Ovary (tissue), 9 donors: Measurements from ENCODE around the gene BAG3. TPM values are rescaled to one million over a fixed set of nuclear protein-coding genes. Genes with fewer than 3 reads are reported as not detected.
A peak's percentile ranks its signal among the peaks of the same experiment; 100 is the strongest.

Experiments used
- DNase-seq, 5 donors: peaks; one replicate each; pipeline ENCODE4 v3.0.0-alpha.2; 2019 to 2020
- H3K27ac ChIP-seq, 2 donors: fragments of 200-600 bp; one replicate each; pipeline versions ENCODE4 v1.5.1 to v1.8.0; 2019 to 2022
- H3K27me3 ChIP-seq: fragments of 200-600 bp; one replicate; pipeline ENCODE4 v1.8.0; 2022
- H3K36me3 ChIP-seq: fragments of 200-600 bp; sonication (generic); one replicate; pipeline ENCODE4 v1.5.1; 2019
- H3K4me1 ChIP-seq: one replicate; pipeline ENCODE4 v1.8.1; 2013; ENCODE audit warnings: mild to moderate bottlenecking, moderate library complexity; ENCODE audit not compliant: insufficient read depth
- H3K4me3 ChIP-seq: fragments of 200-600 bp; sonication (generic); one replicate; pipeline ENCODE4 v1.5.1; 2017
- H3K9me3 ChIP-seq, 2 donors: fragments of 200-600 bp in 1 of 2; sonication (generic) in 1 of 2; one replicate each; pipeline versions ENCODE4 v1.5.1 to v1.8.1; 2013 to 2019; ENCODE audit warnings: mild to moderate bottlenecking in 1 of 2, moderate library complexity in 1 of 2
- CTCF ChIP-seq, 3 donors: fragments of 450-650 bp in 2 of 3; fragments of 200-600 bp in 1 of 3; IDR thresholded peaks; one replicate each; pipeline versions ENCODE4 v1.5.1 to v1.8.0; 2016 to 2022; ENCODE audit warnings: antibody characterized with exemption in 3 of 3, mild to moderate bottlenecking in 1 of 3
- EP300 ChIP-seq: sonication (generic); formaldehyde crosslinking; IDR thresholded peaks from one replicate; pipeline ENCODE4 v1.6.1; 2017; ENCODE audit warnings: antibody characterized with exemption
- POLR2A ChIP-seq: fragments of 450-650 bp; IDR thresholded peaks from one replicate; pipeline ENCODE4 v1.6.1; 2017; ENCODE audit warnings: antibody characterized with exemption, mild to moderate bottlenecking, moderate library complexity
- WGBS, 3 donors: extraction: QIAGEN DNeasy Blood & Tissue Kit in 1 of 3; methylation state at CpG; one replicate each; pipeline versions ENCODE4 v1.1.5 to v1.1.7; 2013 to 2017; 5-methylcytosine and 5-hydroxymethylcytosine counted together
- intact Hi-C, 4 donors: fragments of 100-400 bp; cut with DNase I; formaldehyde crosslinking; loops; one replicate each; pipeline versions ENCODE4 v1.11.0 to v1.15.1; 2022 to 2023
- polyA plus RNA-seq, 2 donors: library from polyadenylated mRNA; stranded (reverse); fragments of 200-250 nt in 1 of 2; fragments of 350-450 nt in 1 of 2; fragmentation: Illumina TruSeq in 1 of 2; extraction: RNeasy Lipid Tissue Mini Kit (QIAGEN cat#74804) in 1 of 2; gene quantifications; one replicate each; pipeline ENCODE4 v1.2.3, GENCODE V29; 2013 to 2014
- total RNA-seq, 7 donors: library from RNA; depleted of rRNA in 2 of 7; stranded (reverse); fragments of >200 nt in 2 of 7; fragmentation: NEBNext Ultra II Directional in 3 of 7; extraction: Animal tissue kit (Norgen Biotek cat#: 25700) in 3 of 7; gene quantifications; one replicate each; pipeline versions ENCODE4 v1.1.0 to v1.2.4, GENCODE V29; 2016 to 2023
- donor health status: DM: no; HTN: no; CAD: no; lungs with moderate emphysema.
- donor health status: DM: no; HTN: no; CAD: no.
- donor health status: Bipolar disorder and iron deficiency.
- donor health status: DM: yes; HTN: yes; CAD: no.
- donor health status: DM: no; HTN: no; CAD: no.
- donor health status: DM: yes; HTN: yes; CAD: no.

Gene BAG3
- total and polyA plus RNA-seq, 9 donors: 13.7 to 33.5 (median 26.9) TPM

- Histone ChIP-seq H3K9me3 (no peaks in the 10 kb centered on the region), H3K27ac (no peak overlapping the region), H3K4me1 (peaks cover 3% of the 10 kb centered on the region), H3K27me3 (no peaks in the 10 kb centered on the region), H3K4me3 (no peak overlapping the region), H3K36me3 (no peaks in the 10 kb centered on the region)
- intact Hi-C loops: no loop called here
- TF ChIP-seq POLR2A: no peak
- no peak for TF ChIP-seq CTCF (IDR thresholded peaks at IDR 0.05)
- TF ChIP-seq EP300: no peak
- no peak for DNase-seq
- WGBS, 3 donors: 78 to 90% (median 79%) methylated on average over 3 of the region's 3 CpGs
These were observed 72.4 kb downstream of the BAG3 start for GRCh38 chr10:119723624-119724023.

DNA sequence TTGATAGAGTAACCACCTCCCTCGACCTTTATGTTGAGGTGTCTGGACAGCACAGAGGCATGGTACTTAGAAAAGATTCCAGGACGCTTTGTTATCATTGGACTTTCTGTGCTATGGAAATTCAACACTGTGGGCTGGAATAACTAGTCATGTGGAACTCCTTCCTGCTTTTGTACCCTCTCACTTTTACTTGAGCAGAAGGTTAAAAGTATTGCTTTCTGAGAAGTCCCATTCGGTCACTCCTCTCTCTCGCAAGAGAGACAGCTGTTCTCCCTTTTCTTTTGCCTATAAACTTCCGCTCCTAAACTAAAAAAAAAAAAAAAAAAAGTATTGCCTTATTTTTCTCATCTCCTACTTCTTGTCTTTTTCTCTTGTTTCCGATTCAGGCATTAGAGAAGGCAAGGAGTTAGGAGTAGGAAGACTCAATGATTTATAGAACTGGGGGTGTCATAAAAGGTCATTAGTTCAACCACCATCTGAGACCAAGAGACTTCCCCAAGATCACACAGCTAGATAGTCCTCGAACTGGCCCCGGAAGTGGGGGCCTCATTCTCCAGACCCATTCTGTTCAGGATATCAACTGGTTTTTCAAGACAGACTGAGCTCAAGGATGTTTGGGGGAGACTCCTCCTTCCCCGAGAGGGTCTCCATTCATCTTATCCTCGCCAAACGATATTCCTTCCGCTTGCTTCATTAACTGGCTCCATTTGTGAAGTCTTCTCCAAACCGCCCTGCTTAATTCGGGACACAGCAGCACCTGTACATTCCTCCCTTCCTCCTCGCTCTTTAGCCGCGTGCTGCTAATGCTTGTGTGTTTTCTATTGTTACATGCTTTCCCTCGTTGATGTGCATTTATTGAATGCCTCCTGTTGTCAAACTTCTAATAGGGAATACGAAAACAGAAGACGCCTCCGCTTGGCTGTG, 73.7 kb downstream of the BAG3 start:
- H3K27ac ChIP-seq: peak overlapping the region; percentile 70 to 88
- 5 to 11% (median 5%) methylated on average over 21 of the region's 21 CpGs for WGBS, 3 donors
- peaks cover 3% of the 10 kb centered on the region for H3K4me1 ChIP-seq
- no peaks in the 10 kb centered on the region for H3K36me3 ChIP-seq
- intact Hi-C loops: no loop called here
- H3K27me3 ChIP-seq: no peaks in the 10 kb centered on the region
- H3K4me3 ChIP-seq: peak overlapping the region; percentile 95
- TF ChIP-seq POLR2A (no peak), EP300 (no peak), CTCF (IDR thresholded peaks at IDR 0.05) (no peak)
- H3K9me3 ChIP-seq: no peaks in the 10 kb centered on the region
- DNase-seq: peak in 3 of 5 donors; percentile 10 to 32 (median 23)

DNA sequence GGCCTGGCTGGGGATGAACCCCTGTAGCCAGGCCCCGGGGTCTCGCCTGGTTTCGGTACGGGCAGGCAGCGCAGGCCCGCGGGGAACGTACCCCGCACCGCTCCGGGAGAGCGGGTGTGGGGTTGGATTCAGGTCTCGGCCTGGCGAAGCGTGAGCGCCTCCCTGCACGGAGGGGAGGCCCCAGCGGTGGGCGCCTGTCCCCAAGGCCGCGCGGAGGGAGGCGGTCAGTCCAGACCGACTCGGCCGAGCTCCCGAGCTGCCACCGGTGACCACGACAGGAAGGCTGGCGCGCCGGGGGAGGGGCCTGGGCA, 74.3 kb downstream of the BAG3 start:
- peak overlapping the region; percentile 95 for H3K4me3 ChIP-seq
- peaks cover 3% of the 10 kb centered on the region for H3K4me1 ChIP-seq
- no peaks in the 10 kb centered on the region for H3K36me3 ChIP-seq
- TF ChIP-seq EP300 (no peak), POLR2A (peak; percentile 74), CTCF (IDR thresholded peaks at IDR 0.05) (no peak)
- intact Hi-C loops: no loop called here
- peak overlapping the region; percentile 70 to 88 for H3K27ac ChIP-seq
- no peaks in the 10 kb centered on the region for H3K27me3 ChIP-seq
- 0 to 1% (median 1%) methylated on average over 30 to 32 of the region's 32 CpGs for WGBS, 3 donors
- no peaks in the 10 kb centered on the region for H3K9me3 ChIP-seq
- no peak for DNase-seq

- intact Hi-C loops: no loop called here
- WGBS, 3 donors: 0% methylated on average over 57 to 95 of the region's 95 CpGs
- TF ChIP-seq EP300: no peak
- no peak for TF ChIP-seq POLR2A
- peak; percentile 32 to 47 (median 45) for TF ChIP-seq CTCF (IDR thresholded peaks at IDR 0.05)
- Histone ChIP-seq H3K27ac (peak within 1 kb of the TSS; percentile 70 to 88), H3K9me3 (no peaks in the 10 kb centered on the region), H3K4me1 (peaks cover 3% of the 10 kb centered on the region), H3K36me3 (no peaks in the 10 kb centered on the region), H3K4me3 (peak within 1 kb of the TSS; percentile 95), H3K27me3 (no peaks in the 10 kb centered on the region)
- peak; percentile 99 for DNase-seq
These were observed 74.9 kb downstream of the BAG3 start, which contains the start of gene INPP5F for GRCh38 chr10:119725828-119726675. TSS of gene INPP5F (plus strand) at chr10:119726050. CDS start at chr10:119726263, 213 bp downstream.
